ENCODE measurements around the gene AFDN.

DNA sequence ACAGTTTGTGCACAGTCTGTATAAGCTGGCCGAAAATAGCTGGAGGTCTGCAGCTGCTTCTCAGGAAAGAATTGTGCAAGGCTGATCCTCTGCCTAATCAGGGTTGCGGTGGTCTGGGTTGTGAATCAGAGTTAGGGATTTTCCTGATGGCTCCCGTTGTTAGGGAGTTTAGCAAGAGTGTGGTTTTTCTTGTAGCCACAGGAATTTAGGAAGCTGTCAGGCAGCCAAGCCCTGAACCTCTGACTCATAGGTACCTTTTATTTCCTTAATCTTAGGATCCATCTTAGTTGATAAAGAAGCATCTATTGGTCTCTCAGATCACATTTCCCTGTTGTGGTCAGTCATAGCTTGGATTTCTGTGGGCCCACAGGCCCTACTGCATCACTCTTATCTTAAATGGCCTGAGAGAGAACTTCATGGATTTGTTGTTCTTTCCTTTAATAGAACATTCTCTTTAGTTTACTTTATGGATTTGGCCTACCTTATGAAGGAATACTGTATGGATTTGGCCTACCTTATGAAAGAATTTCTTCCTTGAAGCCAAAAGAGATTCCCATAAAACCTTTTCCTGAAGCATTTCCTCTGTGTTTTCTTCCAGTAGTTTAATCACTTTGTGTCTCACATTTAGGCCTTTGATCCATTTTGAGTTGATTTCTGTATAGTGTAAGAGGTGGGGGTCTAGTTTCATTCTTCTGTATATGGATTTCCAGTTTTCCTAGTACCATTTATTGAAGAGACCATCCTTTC, 181.1 kb downstream of the AFDN start:
- TF ChIP-seq POLR2A (IDR thresholded peaks at IDR 0.05) (no peak), POLR2AphosphoS5 (IDR thresholded peaks at IDR 0.05) (peak in 1 of 3 donors; percentile 22), EP300 (IDR thresholded peaks at IDR 0.05; ENCODE audit: low read depth) (no peak)
- TF ChIP-seq, protein P1, sequence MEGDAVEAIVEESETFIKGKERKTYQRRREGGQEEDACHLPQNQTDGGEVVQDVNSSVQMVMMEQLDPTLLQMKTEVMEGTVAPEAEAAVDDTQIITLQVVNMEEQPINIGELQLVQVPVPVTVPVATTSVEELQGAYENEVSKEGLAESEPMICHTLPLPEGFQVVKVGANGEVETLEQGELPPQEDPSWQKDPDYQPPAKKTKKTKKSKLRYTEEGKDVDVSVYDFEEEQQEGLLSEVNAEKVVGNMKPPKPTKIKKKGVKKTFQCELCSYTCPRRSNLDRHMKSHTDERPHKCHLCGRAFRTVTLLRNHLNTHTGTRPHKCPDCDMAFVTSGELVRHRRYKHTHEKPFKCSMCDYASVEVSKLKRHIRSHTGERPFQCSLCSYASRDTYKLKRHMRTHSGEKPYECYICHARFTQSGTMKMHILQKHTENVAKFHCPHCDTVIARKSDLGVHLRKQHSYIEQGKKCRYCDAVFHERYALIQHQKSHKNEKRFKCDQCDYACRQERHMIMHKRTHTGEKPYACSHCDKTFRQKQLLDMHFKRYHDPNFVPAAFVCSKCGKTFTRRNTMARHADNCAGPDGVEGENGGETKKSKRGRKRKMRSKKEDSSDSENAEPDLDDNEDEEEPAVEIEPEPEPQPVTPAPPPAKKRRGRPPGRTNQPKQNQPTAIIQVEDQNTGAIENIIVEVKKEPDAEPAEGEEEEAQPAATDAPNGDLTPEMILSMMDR (IDR thresholded peaks at IDR 0.05): no peak
